WERI-Rb-1 (cell line): ENCODE data around the gene SOAT2.

ENCODE experiments used
- DNase-seq: peaks from one replicate; pipeline ENCODE4 v3.0.0-alpha.2; 2020
- H3K27ac ChIP-seq: fragments of 250-450 bp; sonication (Bioruptor Pico); 2 replicates; pipeline ENCODE4 v1.5.1; 2020; ENCODE audit warnings: mild to moderate bottlenecking, moderate library complexity
- H3K27me3 ChIP-seq: fragments of 250-450 bp; sonication (Bioruptor Pico); 2 replicates; pipeline ENCODE4 v1.5.1; 2021; ENCODE audit warnings: mild to moderate bottlenecking, low read depth, moderate library complexity; ENCODE audit not compliant: insufficient read depth, severe bottlenecking
- H3K36me3 ChIP-seq: fragments of 250-450 bp; sonication (Bioruptor Pico); 2 replicates; pipeline ENCODE4 v1.5.1; 2020; ENCODE audit warnings: mild to moderate bottlenecking, moderate library complexity
- H3K4me3 ChIP-seq: 2 replicates; pipeline ENCODE4 v1.5.1; 2011; ENCODE audit warnings: low read depth, mild to moderate bottlenecking, control low read depth, low read length
- H3K9me3 ChIP-seq: fragments of 250-450 bp; sonication (Bioruptor Pico); 2 replicates; pipeline ENCODE4 v1.5.1; 2021; ENCODE audit warnings: mild to moderate bottlenecking, moderate library complexity; ENCODE audit not compliant: severe bottlenecking
- TF ChIP-seq, protein P1 (sequence below): IDR thresholded peaks from 2 replicates; pipeline ENCODE4 v1.5.1; 2011; ENCODE audit warnings: low read depth, mild to moderate bottlenecking, control low read depth, inconsistent platforms, low read length

Gene SOAT2

DNA sequence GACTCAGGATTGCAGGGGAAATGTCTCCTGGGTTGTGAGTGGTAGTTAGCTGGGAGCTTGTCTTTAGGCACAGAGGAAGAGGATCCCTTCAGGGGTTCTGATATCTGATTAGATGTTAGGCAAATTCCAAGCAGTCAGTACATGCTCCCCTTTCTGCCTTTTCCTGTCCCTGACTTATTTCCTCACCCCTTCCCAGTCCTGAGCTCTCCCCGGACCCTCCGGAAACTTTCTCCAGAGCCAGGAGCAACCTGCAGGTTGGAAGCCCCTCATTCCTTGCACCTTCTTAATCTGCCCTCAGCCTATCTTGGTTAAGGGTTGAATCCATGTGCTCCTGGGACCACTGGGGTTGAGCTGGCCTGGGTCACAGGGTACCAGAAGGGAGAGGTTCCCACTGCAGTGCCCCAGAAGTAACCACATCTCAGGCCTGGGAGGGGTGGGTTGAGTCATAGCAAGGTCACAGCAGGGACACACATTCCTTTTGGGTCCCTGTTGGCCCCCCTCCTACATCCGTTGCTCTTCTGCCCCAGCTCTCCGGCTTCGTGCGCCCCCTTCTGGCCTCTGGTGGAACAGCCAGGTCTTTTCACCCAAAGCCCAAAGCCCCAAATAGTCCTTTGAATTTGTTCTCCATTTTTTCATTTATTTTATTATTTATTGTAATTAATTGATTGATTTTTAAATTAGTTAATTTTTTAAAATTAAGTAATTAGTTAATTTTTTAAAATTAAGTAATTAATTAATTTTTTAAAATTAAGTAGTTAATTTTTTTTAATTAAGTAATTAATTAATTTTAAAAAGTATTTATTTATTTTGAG, 4.0 kb upstream of the SOAT2 start:
- peak; percentile 84 for DNase-seq
- H3K27me3 ChIP-seq = peaks cover 29% of the 10 kb centered on the region
- no peaks in the 10 kb centered on the region for H3K9me3 ChIP-seq
- H3K36me3 ChIP-seq = no peaks in the 10 kb centered on the region
- no peak overlapping the region for H3K4me3 ChIP-seq
- H3K27ac ChIP-seq = no peak overlapping the region
- TF ChIP-seq, protein P1, sequence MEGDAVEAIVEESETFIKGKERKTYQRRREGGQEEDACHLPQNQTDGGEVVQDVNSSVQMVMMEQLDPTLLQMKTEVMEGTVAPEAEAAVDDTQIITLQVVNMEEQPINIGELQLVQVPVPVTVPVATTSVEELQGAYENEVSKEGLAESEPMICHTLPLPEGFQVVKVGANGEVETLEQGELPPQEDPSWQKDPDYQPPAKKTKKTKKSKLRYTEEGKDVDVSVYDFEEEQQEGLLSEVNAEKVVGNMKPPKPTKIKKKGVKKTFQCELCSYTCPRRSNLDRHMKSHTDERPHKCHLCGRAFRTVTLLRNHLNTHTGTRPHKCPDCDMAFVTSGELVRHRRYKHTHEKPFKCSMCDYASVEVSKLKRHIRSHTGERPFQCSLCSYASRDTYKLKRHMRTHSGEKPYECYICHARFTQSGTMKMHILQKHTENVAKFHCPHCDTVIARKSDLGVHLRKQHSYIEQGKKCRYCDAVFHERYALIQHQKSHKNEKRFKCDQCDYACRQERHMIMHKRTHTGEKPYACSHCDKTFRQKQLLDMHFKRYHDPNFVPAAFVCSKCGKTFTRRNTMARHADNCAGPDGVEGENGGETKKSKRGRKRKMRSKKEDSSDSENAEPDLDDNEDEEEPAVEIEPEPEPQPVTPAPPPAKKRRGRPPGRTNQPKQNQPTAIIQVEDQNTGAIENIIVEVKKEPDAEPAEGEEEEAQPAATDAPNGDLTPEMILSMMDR = peak; percentile 78

DNA sequence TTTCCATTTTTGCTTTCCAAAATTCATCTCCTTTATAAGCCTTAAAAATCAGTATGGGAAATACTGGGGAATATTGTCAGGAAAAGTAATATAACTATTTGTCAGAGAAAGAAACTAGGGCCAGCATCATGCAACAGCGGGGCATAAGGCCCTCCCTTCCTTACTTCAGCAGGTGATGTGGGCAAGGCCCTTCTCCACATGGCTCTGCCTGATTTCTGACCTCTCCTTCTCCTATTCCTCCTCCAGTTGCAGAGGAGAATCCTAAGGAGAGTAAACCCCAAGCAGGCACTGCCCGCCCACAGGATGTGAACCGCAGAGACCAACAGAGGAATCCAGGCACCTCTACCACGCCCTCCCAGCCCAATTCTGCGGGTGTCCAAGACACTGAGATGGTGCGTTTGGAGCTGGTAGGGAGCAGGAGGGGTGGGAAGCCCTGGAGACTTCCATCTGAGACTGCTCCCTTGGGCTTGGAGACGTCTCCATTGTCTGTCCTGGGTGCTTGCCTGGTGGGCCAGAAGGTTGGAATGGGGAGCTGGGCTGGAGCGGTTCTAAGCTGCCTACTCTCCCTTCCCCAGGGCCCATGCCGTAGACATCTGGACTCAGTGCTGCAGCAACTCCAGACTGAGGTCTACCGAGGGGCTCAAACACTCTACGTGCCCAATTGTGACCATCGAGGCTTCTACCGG, 2.7 kb upstream of the SOAT2 start:
- DNase-seq = no peak
- H3K9me3 ChIP-seq = no peaks in the 10 kb centered on the region
- H3K4me3 ChIP-seq = no peak overlapping the region
- peaks cover 29% of the 10 kb centered on the region for H3K27me3 ChIP-seq
- TF ChIP-seq, protein P1 = no peak
- H3K36me3 ChIP-seq = no peaks in the 10 kb centered on the region
- no peak overlapping the region for H3K27ac ChIP-seq

DNA sequence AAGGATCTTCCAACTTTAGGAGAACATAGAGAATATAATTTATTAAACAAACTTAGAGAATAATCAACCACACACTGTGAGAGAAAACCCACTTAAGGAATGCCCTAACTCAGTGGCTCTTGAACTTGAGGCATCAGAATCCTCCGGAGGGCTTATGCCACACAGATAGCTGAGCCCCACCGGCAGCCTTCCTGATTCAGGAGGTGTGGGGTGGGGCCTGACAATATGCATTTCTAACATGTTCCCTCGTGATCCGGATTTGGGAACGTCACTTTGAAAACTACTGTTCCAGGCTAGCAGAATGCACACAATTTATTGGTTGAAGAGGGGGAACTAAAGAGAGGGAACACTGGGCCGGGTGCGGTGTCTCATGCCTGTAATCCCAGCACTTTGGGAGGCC, 2.0 kb upstream of the SOAT2 start:
- no peak overlapping the region for H3K27ac ChIP-seq
- H3K9me3 ChIP-seq = no peaks in the 10 kb centered on the region
- no peaks in the 10 kb centered on the region for H3K36me3 ChIP-seq
- H3K4me3 ChIP-seq = no peak overlapping the region
- TF ChIP-seq, protein P1 = no peak
- DNase-seq = no peak
- peaks cover 25% of the 10 kb centered on the region for H3K27me3 ChIP-seq

DNA sequence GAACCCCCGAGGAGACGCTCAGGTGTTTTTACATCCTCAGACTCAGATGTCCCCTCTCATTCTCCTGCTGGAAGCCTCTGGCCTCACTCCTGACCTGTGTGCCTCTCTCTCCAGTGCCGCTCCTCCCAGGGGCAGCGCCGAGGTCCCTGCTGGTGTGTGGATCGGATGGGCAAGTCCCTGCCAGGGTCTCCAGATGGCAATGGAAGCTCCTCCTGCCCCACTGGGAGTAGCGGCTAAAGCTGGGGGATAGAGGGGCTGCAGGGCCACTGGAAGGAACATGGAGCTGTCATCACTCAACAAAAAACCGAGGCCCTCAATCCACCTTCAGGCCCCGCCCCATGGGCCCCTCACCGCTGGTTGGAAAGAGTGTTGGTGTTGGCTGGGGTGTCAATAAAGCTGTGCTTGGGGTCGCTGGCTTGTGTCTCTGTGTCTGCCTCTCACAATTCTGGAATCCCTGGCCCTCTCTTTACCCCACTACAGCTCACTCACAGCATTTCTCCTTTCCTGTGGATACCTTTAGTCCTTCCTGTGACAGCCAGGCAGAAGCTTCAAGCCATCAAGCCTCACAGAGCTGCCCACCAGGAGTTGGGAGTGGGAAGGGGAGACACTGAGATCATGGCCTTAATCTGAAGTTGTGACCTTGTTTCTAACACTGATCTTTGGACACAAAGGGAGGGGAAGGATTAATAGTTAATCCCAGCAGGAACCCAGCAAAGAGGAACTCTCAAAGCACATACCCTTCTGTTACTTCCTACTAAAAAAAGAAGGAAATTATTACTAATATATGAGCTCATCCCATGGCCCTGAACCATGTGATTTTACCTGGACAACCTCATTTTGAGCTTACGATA, 1.1 kb upstream of the SOAT2 start:
- Histone ChIP-seq H3K4me3 (no peak overlapping the region), H3K27ac (peak overlapping the region; percentile 50; the same call in 1 of the 2 replicates), H3K36me3 (no peaks in the 10 kb centered on the region), H3K27me3 (peaks cover 18% of the 10 kb centered on the region), H3K9me3 (no peaks in the 10 kb centered on the region)
- DNase-seq = peak; percentile 47
- TF ChIP-seq, protein P1 = no peak

DNA sequence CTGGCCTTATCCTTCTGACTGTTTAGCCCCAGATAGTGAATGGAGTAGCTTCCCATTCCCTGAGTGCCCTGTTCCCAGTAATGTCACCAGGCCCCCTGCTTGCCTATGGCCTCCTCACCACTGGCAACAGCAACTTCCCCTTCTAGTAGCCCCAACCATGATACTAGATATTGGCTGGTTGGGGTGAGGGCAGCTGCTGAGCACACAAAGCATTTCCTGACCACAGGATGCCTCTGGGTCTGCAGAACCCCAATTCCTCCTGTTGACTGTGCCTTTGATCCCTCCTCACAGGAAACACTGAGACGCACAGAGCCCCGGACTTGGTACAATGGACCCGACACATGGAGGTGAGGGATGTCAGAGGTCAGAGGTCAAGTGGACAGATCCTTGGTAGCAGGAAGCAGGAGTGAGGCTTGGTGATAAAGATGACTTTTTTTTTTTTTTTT, 597 bp downstream of the SOAT2 start:
- Histone ChIP-seq H3K9me3 (no peaks in the 10 kb centered on the region), H3K27me3 (peaks cover under 1% of the 10 kb centered on the region), H3K36me3 (no peaks in the 10 kb centered on the region), H3K27ac (no peak overlapping the region), H3K4me3 (no peak overlapping the region)
- no peak for DNase-seq
- TF ChIP-seq, protein P1 = no peak
